GM21529 (cell line): ENCODE data around the gene PRSS1.
A peak's percentile ranks its signal among the peaks of the same experiment; 100 is the strongest.
"Not testable (repeated sequence)": the region's sequence is repeated elsewhere in the genome, so short reads cannot be mapped to it uniquely, and the experiment has no call there.

Experiments used
- ATAC-seq: cut with Tn5 transposase; IDR thresholded peaks from one replicate; pipeline ENCODE4 v1.9.1; 2021; ENCODE audit not compliant: unreplicated experiment

PRSS1 gene

GRCh38 chr7:142749218-142749993 is at the start of gene PRSS1:
Gene PRSS1 (plus strand): TSS chr7:142749472. CDS start chr7:142749485, 13 bp downstream.
- no peak for ATAC-seq

- not testable (repeated sequence) for ATAC-seq
These were observed 48.3 kb upstream of the PRSS1 start for GRCh38 chr7:142700935-142701334.

GRCh38 chr7:142703655-142704305 is 45.5 kb upstream of the PRSS1 start:
- ATAC-seq, result no peak

- ATAC-seq, result not testable (repeated sequence)
These were observed 40.5 kb upstream of the PRSS1 start for GRCh38 chr7:142708726-142709125.

- ATAC-seq, result no peak
These were observed 39.4 kb upstream of the PRSS1 start for GRCh38 chr7:142709921-142710320.

- no peak for ATAC-seq
These were observed 38.1 kb upstream of the PRSS1 start for GRCh38 chr7:142711196-142711595.

- no peak for ATAC-seq
These were observed 37.3 kb upstream of the PRSS1 start for GRCh38 chr7:142711746-142712616.

GRCh38 chr7:142712617-142712957 is 36.7 kb upstream of the PRSS1 start:
- ATAC-seq, result no peak

GRCh38 chr7:142714375-142714774 is 34.9 kb upstream of the PRSS1 start:
- ATAC-seq, result peak; percentile 54

- no peak for ATAC-seq
These were observed 32.7 kb upstream of the PRSS1 start for GRCh38 chr7:142716596-142716995.

- ATAC-seq, result no peak
These were observed 31.8 kb upstream of the PRSS1 start for GRCh38 chr7:142717453-142717852.

- no peak for ATAC-seq
These were observed 31.0 kb upstream of the PRSS1 start for GRCh38 chr7:142718313-142718712.

- ATAC-seq, result no peak
These were observed 29.0 kb upstream of the PRSS1 start for GRCh38 chr7:142720172-142720773.

GRCh38 chr7:142720986-142721385 is 28.3 kb upstream of the PRSS1 start:
- no peak for ATAC-seq

- ATAC-seq, result no peak
These were observed 27.0 kb upstream of the PRSS1 start for GRCh38 chr7:142722248-142722794.

GRCh38 chr7:142733271-142733670 is 16.0 kb upstream of the PRSS1 start:
- peak; percentile 90 for ATAC-seq

GRCh38 chr7:142739923-142740492 is 9.3 kb upstream of the PRSS1 start:
- ATAC-seq, result peak; percentile 97

GRCh38 chr7:142740786-142741185 is 8.5 kb upstream of the PRSS1 start:
- no peak for ATAC-seq

- not testable (repeated sequence) for ATAC-seq
These were observed 7.3 kb upstream of the PRSS1 start for GRCh38 chr7:142741932-142742331.

GRCh38 chr7:142745091-142745635 is 4.1 kb upstream of the PRSS1 start:
- ATAC-seq, result no peak
